Pons (tissue), 1 donor: ENCODE results near the gene FAT2.

ENCODE experiments used
- DNase-seq: peaks from one replicate; pipeline ENCODE4 v3.0.0-alpha.2; 2016; ENCODE audit warnings: low spot score

Gene FAT2

GRCh38 chr5:151591144-151591819 lies at the start of gene FAT2:
FAT2 (minus strand) TSS chr5:151591331; CDS start chr5:151568931, 22,400 bp downstream.
- DNase-seq, result no peak

DNA sequence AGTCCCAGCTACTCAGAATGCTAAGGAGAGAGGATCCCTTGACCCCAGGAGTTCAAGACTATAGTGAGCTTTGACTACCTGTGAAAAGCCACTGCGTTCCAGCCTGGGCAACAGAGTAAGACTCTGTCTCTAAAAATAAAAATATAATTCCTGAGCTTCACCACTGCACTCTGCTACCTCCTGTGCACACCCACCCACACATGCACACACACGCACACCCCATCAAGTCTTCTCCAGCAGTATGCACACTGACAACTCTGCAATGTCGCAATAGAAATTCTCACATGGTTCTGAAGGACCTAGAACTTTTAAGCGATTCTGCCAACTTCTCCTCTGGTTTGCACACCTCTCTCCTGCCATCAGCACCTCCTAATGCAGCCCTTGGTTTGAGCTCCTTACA lies 47.5 kb upstream of the FAT2 start:
- no peak for DNase-seq

GRCh38 chr5:151637676-151638075 lies 46.5 kb upstream of the FAT2 start:
- no peak for DNase-seq

GRCh38 chr5:151633892-151634291 lies 42.8 kb upstream of the FAT2 start:
- DNase-seq, result no peak

DNA sequence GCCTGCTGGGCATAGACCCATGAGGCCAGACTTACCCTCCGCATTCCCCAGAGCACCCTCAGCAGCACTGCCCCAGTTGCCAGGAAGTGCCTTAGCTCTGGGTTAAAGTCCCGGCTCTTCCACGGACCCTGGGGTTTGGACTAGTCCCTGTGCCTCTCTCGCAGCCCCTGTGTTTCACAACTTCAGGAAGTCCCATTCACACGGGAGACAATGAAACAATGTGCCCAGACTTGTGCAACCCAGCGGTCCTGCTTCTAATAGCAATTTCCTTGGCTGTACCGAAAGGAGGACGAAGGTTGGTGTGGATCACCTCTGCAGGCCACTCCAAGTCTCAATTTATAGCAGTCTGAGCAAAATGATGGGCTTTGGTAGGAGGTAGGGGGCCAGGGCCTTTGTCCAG lies 41.8 kb upstream of the FAT2 start:
- DNase-seq, result no peak

GRCh38 chr5:151632524-151632923 lies 41.4 kb upstream of the FAT2 start:
- no peak for DNase-seq

DNA sequence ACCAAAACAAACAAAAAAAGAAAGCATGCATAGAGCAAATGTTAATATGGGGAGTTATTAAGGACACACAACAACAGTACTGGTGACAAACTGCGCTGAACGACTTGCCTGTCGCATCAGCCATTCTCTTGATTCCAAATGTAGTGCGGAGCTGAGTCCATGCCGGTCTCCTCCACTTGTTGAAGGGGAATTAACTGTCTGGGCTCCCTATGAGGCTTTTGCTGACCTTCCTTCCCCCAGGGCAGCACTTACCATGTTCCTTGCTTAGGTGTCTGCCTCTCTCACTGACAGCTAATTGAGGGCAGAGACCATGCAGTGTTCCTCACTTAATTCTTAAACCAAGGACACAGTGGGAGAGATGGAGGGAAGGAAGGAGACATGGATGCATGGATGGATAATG lies 40.8 kb upstream of the FAT2 start:
- DNase-seq, result no peak

DNA sequence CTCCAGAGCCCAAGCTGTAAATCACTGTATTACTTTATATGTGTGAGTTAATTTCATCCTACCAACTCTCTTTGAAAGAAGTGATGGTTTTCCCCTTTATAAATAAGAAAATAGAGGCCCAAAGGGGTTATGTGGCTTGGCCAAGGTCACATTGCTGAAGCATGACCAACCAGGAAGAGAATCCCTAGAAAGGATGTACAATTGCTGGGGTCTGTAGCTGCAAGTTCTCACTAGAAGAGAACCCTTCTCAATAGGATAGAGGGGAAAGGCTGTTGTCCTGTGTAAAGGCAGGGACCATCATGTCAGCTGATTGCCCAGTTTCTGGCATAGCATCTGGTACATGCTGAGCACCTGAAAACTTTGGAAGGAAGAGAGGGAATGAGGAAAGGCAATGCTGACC lies 39.0 kb upstream of the FAT2 start:
- DNase-seq, result no peak

GRCh38 chr5:151628112-151628823 lies 37.1 kb upstream of the FAT2 start:
- no peak for DNase-seq

GRCh38 chr5:151627650-151628049 lies 36.5 kb upstream of the FAT2 start:
- DNase-seq, result no peak

GRCh38 chr5:151625285-151625684 lies 34.2 kb upstream of the FAT2 start:
- no peak for DNase-seq

- peak; percentile 10 for DNase-seq
These were observed 33.3 kb upstream of the FAT2 start for GRCh38 chr5:151624476-151624875.

DNA sequence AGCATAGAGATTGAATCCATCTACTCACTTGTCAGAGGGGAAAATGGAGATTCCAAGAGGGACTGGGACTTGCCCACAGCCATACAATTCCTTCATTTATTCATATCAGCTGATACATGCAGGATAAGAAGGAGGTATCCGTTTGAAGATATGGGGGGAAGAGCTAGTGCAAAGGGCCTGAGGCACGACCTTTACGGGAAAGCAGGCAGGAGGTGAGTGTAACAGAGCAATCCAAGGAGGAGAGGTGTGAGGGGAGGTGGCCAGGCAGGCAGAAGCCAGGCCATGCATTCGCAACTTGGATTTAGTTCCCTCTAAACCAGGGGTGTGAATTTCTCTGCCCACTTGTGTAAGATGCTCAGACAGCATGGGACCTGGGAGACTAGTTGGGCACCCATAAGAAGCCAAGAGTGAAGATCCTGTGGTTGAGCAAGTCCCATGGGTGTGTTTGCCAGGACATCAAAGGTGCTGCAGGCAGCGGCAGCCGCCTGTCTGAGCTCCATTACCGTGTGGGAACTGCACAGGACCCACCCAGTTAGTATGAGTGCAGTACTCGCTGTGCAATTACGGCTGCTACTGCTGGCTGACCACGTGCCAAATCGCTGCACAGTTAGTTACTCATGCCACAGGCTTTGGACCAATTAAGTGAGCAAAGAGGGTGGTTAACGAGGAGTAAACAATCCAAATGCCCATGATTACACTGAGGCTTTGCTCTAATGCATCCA lies 31.4 kb upstream of the FAT2 start:
- DNase-seq, result no peak

GRCh38 chr5:151620461-151620840 lies 29.3 kb upstream of the FAT2 start:
- DNase-seq, result no peak

DNA sequence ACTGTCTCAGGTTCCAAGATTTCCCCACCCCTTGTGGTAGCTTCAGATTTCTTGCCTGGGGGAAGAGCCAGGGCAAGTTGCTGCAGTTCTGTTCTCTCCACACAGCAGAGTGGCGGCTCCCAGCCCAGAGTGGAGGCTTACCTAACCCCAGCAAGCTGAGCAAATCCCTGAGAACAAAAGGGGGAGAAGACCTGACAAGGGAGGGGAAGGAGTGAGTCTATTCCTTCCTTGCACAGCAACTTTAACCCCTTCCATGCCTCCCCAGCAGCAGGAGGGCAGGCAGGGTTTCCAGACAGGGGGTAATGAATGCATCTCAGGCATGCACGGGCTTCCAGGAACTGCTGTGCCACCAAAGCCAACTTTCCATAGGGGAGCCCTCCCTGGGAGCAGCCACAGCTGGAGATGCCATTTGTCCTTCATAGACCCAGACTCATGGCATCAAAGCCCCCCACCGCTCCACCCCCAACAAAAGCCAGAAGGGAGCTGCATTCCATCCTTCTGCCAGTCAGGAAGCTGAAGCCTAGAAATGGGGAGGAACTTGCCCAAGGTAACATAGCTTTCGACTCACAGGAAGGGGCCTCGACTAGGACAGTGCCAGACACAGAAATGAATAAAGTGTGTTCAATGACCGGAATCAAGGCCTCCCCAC lies 28.8 kb upstream of the FAT2 start:
- DNase-seq, result no peak

DNA sequence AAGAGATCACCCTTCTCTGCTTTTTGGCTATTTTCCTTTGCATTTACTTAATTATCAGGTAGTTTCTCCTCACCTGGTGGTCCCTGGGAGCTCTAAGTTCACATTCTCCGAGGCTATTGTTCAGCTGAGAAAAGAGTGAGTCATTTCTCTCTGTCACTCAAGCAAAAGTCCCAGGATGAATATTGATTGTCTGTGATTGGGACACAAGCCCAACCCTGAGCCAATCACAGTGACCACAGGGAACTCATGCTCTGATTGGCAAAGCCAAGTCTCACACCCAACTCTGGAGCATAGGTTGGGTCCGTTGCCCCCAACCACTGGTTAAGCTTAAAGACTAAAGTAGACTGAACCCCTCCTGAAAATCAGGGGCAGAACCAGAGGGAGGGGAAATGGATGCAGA lies 27.8 kb upstream of the FAT2 start:
- DNase-seq, result no peak

DNA sequence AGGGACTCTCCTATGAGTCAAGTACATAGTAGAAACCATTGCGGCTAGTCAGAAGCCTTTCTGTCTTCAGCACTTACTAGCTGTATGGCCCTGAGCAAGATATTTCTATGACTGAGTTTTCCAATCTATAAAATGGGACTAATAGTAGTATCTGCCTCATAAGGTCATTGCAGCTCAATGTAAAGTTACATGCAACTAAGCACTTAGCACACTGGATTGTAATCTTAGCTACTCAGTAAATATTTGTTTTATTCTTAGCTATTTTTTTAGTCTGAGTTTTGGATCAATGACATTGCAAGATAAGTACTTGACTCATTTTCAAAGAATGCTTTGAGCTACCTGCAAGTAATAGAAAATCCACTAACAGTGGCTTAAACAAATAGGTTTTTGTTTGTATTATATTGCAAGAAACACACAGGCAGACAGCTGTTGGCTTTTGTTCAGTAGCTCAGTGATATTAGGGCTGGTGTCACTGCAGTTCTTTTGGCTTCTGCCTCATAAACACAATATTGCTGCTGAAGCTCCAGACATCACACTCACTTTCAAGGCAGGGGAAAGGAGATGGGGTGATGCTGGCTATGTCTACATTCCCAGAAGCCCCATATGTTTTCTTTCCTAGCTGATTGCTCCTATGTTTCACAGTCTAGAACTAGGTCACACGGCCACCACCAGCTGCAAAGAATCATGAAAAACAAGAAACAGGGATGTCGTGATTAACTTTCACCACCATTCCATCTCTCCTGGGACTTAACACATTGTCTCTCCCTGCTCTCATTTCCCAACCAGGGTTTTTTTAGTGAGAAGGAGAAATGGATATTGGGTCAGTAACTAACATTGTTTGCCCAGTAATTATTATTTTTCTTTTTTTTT lies 26.9 kb upstream of the FAT2 start:
- DNase-seq, result no peak

GRCh38 chr5:151617383-151617840 lies 26.3 kb upstream of the FAT2 start:
- no peak for DNase-seq

DNA sequence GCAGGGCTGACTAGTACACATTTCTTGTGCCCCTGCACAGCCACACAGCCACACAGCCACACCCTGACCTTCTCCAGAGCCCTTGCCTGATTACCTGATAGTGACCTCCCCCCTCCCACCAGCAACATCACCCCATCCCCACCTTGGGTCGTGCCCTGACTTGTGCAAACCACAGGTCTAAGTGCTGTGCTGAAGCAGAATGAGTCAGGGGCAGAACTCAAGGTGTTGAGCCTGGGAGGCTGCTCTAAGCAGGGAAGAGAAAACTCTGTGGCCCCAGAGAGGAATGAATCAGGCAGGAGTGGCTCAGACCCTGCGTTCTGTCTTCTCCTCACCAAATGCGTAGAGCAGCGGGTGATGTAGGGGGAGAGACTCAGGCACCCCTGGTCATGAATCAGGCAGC lies 24.3 kb upstream of the FAT2 start:
- no peak for DNase-seq

DNA sequence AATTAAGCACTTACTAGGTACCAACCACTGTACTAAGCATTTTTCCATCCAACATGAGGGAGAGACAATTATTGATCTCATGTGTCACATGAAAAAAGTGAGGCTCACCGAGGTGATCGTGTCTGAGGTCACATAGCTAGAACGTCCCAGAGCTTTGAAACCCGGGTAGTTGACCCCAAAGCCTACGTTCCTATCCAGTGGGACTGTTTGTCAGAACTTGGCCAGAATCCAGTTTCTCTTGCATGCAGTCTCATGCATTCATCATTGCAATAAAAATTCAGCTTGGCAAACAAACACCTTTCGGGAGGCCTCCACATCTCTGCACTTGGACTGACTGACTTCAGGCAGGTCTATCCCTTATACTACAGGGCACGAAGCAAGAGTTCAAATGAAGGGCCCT lies 23.4 kb upstream of the FAT2 start:
- no peak for DNase-seq

DNA sequence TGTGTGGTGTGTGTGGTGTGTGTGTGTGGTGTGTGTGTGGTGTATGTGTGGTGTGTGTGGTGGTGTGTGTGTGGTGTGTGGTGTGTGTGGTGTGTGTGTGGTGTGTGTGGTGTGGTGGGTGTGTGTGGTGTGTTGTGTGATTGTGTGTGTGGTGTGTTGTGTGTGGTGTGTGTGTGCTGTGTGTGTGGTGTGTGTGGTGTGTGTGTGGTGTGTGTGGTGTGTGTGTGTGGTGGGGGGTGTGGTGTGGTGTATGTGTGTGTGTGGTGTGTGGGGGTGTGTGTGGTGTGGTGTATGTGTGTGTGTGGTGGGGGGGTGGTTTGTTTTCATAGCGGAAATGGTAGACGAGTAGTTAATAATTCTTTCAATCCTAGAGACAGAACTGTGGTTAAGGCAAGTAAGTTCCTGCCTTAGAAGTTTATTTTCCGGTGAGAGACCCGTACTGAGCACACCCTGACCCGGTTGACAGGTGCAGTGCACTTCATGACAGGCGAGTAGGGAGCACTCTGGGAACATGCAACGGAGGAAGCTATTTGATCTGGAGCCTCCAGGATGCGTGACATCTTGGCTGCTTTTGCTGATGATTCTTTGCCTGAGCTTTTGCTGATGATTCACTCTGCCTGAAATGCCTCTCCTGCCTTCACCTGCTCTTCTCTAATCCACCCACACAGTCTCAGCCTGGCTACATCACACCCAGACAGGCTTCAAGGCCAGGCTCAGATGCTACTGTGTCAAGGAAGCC lies 21.7 kb upstream of the FAT2 start:
- no peak for DNase-seq
